Pulmonary artery endothelial cell (primary cell): ENCODE results near the gene SMIM11. TPM values are rescaled to one million over a fixed set of nuclear protein-coding genes. Genes with fewer than 3 reads are reported as not detected.
"Not testable (repeated sequence)": the region's sequence is repeated elsewhere in the genome, so short reads cannot be mapped to it uniquely, and the experiment has no call there.

Experiments
- DNase-seq: peaks from one replicate; pipeline ENCODE4 v3.0.0-alpha.2; 2011; ENCODE audit warnings: low read depth, low spot score
- total RNA-seq: library from RNA; depleted of rRNA; stranded (reverse); fragments of >200 nt; gene quantifications from 2 replicates; pipeline ENCODE4 v1.2.3, GENCODE V29; 2014

The SMIM11 gene
- total RNA-seq, 1 donor from 2014 or later, result 21.9 TPM

GRCh38 chr21:34354836-34355235 lies 20.5 kb upstream of the SMIM11 start:
- no peak for DNase-seq

- no peak for DNase-seq
Observed at GRCh38 chr21:34355570-34355969, 19.7 kb upstream of the SMIM11 start.

- no peak for DNase-seq
Observed at GRCh38 chr21:34357889-34358288, 17.4 kb upstream of the SMIM11 start.

GRCh38 chr21:34358866-34359265 lies 16.4 kb upstream of the SMIM11 start:
- no peak for DNase-seq

GRCh38 chr21:34360488-34361241 lies 14.6 kb upstream of the SMIM11 start:
- DNase-seq, result no peak

GRCh38 chr21:34362136-34362444 lies 13.2 kb upstream of the SMIM11 start:
- DNase-seq, result no peak

GRCh38 chr21:34362670-34363069 lies 12.6 kb upstream of the SMIM11 start:
- DNase-seq, result no peak

- DNase-seq, result no peak
Observed at GRCh38 chr21:34363733-34364132, 11.6 kb upstream of the SMIM11 start, which contains the start of gene KCNE2. KCNE2 (plus strand) TSS chr21:34364006; CDS start chr21:34370479, 6,473 bp downstream.

GRCh38 chr21:34364921-34365320 lies 10.4 kb upstream of the SMIM11 start:
- DNase-seq, result no peak

GRCh38 chr21:34365809-34366208 lies 9.5 kb upstream of the SMIM11 start:
- no peak for DNase-seq

GRCh38 chr21:34367320-34367935 lies 7.9 kb upstream of the SMIM11 start:
- peak; percentile 29 for DNase-seq

GRCh38 chr21:34369741-34370140 lies 5.6 kb upstream of the SMIM11 start:
- no peak for DNase-seq

- DNase-seq, result no peak
Observed at GRCh38 chr21:34372321-34372720, 3.0 kb upstream of the SMIM11 start.

GRCh38 chr21:34374462-34374861 lies 845 bp upstream of the SMIM11 start:
- DNase-seq, result not testable (repeated sequence)

- DNase-seq, result not testable (repeated sequence)
Observed at GRCh38 chr21:34375619-34375972, 289 bp downstream of the SMIM11 start.

GRCh38 chr21:34383138-34383537 lies 7.8 kb downstream of the SMIM11 start:
- not testable (repeated sequence) for DNase-seq

- DNase-seq, result not testable (repeated sequence)
Observed at GRCh38 chr21:34383724-34384415, 8.6 kb downstream of the SMIM11 start.

- not testable (repeated sequence) for DNase-seq
Observed at GRCh38 chr21:34400522-34400921, 25.2 kb downstream of the SMIM11 start.

- not testable (repeated sequence) for DNase-seq
Observed at GRCh38 chr21:34404742-34405141, 29.4 kb downstream of the SMIM11 start.

GRCh38 chr21:34405686-34406085 lies 30.4 kb downstream of the SMIM11 start:
- DNase-seq, result not testable (repeated sequence)

GRCh38 chr21:34406102-34406501 lies 30.8 kb downstream of the SMIM11 start:
- DNase-seq, result not testable (repeated sequence)

GRCh38 chr21:34406676-34407075 lies 31.4 kb downstream of the SMIM11 start:
- DNase-seq, result not testable (repeated sequence)
